Measurements from ENCODE around the gene ITGB5.

Gene ITGB5

GRCh38 chr3:124858275-124858674 is 28.9 kb downstream of the ITGB5 start:
- no peak for DNase-seq

DNA sequence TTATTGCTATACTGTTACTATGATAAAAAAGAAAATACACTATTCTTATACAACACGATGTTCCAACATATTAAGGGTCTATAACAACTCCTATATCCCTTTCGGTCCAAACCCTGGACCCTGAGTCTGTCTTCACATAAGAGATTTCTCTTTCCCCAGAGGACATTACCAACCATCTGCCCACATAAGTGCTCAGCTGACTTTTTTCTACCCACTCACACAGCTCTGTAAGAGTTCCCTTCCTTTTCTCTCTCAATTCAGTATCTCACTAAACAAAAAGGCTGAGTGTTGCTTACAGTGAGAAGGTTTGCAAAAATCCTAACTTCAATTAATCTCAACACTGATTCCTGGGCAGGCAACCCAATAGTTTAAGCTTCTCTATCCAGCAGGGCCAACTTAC is 30.5 kb downstream of the ITGB5 start:
- no peak for DNase-seq

DNA sequence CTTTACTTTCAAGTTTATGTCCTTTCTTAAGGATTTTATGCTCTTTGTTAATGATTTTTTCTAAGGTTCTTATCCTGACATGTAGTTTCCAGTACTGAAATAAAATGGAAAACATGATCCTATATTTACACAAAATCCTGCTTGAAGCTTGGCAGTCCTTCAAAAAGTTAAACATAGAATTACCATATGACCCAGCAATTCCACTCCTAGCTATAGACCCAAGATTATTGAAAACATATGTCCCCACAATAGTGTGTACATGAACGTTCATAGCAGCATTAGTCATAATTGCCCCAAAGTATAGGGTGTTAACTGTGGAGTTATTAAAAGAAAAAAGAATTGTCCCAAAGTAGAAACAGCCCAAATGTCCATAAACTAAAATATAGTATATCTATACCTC is 33.2 kb downstream of the ITGB5 start:
- no peak for DNase-seq

GRCh38 chr3:124853446-124853845 is 33.7 kb downstream of the ITGB5 start:
- DNase-seq, result no peak

- no peak for DNase-seq
Observed at GRCh38 chr3:124851905-124852304, 35.3 kb downstream of the ITGB5 start.

- DNase-seq, result no peak
Observed at GRCh38 chr3:124851136-124851535, 36.0 kb downstream of the ITGB5 start.

DNA sequence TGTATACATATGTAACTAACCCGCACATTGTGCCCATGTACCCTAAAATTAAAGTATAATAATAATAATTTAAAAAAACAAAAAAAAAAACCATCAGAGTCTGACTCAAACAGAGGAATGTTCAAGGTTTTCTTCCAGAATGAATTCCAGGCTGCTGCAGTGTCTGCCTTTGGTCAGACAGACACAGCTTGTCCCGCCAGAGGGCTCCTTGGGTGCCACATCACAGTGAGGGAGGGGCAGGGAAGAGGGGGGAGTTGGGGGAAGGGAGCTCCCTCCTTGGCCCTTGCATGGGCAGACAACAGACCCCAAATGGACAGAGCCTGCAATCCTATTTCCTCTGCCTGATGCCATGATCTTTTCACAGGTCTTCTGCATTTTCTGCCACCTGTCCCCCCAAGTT is 36.5 kb downstream of the ITGB5 start:
- DNase-seq, result no peak

- no peak for DNase-seq
Observed at GRCh38 chr3:124850212-124850611, 37.0 kb downstream of the ITGB5 start.

DNA sequence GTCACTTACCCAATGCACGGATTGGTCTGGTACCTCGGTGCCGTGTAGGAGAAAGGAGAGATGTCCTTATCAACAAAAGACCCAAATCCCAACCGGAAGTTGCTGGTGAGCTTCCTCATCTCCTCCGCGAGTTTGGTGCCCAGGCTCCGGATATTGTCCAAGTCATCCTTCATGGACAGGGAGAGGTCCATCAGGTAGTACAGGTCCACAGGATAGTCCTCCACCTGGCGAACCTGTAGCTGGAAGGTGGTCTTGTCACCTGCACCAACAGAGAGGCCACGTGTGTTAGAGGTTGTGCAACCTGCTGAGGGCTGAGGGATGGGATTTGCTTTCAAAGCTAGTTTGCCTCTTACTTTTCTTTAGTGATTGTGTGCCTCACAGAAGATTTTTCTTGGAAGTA is 38.9 kb downstream of the ITGB5 start:
- no peak for DNase-seq

GRCh38 chr3:124847863-124848262 is 39.3 kb downstream of the ITGB5 start:
- no peak for DNase-seq

DNA sequence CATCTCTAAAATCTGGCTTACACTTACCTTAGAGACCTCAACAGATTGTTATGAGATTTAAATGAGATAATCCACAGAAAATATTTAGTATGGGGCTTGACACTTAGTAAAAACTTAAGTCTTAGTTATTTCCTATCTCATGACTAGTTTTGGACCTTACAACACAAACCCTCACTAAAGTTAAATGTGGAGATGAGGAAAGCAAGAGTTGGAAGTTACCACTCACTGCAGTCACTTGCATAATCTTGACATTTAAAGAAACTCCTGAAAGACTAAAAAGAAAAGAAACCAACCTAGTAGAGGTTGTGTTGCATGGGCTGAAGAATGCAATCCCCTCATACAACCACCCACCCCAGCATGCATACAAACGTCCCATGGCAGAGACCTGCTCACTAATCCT is 40.1 kb downstream of the ITGB5 start:
- DNase-seq, result no peak

GRCh38 chr3:124846189-124846588 is 41.0 kb downstream of the ITGB5 start:
- no peak for DNase-seq

DNA sequence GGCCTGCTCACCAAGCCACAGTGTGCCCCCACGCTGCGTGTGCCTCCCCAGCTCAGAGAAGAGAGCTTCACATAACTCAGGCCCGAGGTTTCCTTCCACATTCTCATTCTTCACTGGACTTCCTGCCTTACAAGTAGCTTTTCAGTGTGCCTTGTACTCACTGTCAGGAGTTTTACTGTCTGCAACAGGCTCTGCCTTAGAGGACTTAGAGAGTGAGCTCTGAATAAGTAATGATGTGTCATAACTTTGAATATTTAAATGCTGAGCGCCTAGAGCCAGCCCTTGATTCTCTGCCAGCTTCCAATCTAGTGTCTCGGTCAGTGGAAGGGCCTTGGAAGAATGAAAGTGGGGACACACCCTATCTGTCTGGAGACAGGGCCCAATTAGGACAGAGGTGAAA is 41.8 kb downstream of the ITGB5 start:
- DNase-seq, result no peak

- no peak for DNase-seq
Observed at GRCh38 chr3:124843506-124844177, 43.5 kb downstream of the ITGB5 start.

DNA sequence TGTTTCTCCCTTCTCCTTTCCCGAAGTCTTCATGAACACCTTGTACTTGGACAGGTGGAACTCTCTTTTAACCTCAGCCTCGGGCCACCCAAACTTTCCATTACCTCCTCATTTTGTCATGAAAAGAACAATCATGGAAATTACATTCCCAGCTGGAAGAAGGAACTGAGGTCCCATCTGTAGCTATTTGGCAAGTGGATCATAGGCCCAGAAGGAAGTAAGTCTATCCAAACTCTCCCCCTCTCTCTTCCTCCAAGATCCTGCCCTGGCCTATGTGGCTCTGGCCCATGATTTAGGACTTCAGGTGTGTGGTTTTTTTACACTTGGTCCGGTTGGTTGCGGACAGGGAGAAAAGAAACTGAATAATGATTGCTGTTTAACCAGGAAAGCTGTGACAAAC is 44.1 kb downstream of the ITGB5 start:
- no peak for DNase-seq

GRCh38 chr3:124841517-124841916 is 45.6 kb downstream of the ITGB5 start:
- DNase-seq, result no peak

DNA sequence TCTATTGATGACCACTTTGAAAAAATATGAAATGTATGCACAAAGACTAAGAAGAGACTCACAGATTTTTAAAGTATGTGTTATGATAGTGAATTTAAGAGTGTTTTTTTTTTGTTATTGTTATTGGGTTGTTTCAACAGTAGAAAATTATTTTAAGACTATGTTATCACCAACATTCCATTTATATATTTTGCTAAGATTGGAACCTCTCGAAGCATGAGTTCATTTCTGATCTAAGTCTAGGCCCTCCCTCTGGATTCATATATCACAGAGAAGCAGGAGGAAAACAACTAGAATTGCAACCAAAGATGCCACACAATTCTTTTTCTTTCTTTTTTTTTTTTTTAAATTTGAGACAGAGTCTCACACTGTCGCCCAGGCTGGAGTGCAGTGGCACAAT is 46.8 kb downstream of the ITGB5 start:
- no peak for DNase-seq

- DNase-seq, result no peak
Observed at GRCh38 chr3:124839896-124840295, 47.3 kb downstream of the ITGB5 start.

GRCh38 chr3:124838963-124839362 is 48.2 kb downstream of the ITGB5 start:
- DNase-seq, result no peak

- no peak for DNase-seq
Observed at GRCh38 chr3:124837730-124838186, 49.4 kb downstream of the ITGB5 start.

DNA sequence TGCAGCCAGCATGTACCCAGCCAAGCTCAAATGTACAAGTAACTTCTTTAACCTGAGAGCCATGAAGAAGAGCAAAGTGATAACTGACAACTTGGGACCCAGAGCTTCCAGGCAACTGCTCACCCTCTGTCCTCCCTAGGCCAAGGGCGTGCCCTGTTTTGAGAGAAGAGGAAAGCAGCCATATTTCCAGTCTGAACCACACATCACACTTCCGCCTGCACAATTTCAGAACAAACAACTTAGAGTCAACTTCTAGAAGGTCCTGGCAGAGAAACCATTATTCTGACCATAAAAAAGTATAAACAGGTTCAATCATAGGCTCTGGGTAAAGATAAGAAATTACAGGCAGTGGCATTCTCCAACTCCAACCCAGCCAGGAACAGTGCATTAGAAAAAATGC is 50.1 kb downstream of the ITGB5 start:
- no peak for DNase-seq

DNA sequence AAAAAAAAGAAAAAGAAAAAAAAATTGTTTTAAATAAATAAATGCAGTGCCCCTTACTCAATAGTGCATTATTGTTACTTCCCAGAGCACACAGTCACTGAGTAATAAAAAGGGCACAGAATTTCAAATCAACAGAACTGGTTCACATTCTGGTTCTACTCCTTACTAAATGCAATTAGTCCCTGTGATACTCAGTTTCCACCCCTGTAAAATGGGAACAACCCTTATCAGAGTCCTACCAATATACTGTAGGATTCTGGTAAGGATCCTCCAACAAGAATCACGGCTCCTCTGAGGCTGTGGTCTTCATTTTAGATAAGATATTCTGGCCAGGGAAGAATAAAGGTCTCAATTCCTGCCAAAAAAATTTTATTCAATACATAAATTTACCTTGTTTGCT is 50.7 kb downstream of the ITGB5 start:
- DNase-seq, result no peak

GRCh38 chr3:124834723-124835718 is 52.1 kb downstream of the ITGB5 start:
- peak; percentile 87 for DNase-seq

GRCh38 chr3:124833710-124834332 is 53.3 kb downstream of the ITGB5 start:
- DNase-seq, result no peak

Measured in NCI-H526 treated with DMSO at 0.1 percent for 48 hours (cell line).